Thyroid gland (tissue), 4 donors: ENCODE data around the gene BBC3. TPM values are rescaled to one million over a fixed set of nuclear protein-coding genes. Genes with fewer than 3 reads are reported as not detected.

Source experiments
- DNase-seq, 2 donors: peaks; one replicate each; pipeline ENCODE4 v3.0.0-alpha.2; 2019
- H3K27ac ChIP-seq, 3 donors: fragments of 200-600 bp; sonication (generic); 1 replicate in 2 of 3; 2 replicates in 1 of 3; pipeline ENCODE4 v1.5.1; 2016 to 2019; ENCODE audit warnings: mild to moderate bottlenecking in 1 of 3, moderate library complexity in 1 of 3
- H3K27me3 ChIP-seq: fragments of 200-600 bp; sonication (generic); one replicate; pipeline ENCODE4 v1.5.1; 2019
- H3K36me3 ChIP-seq, 2 donors: fragments of 200-600 bp; sonication (generic); one replicate each; pipeline ENCODE4 v1.5.1; 2016 to 2019
- H3K4me1 ChIP-seq, 2 donors: fragments of 200-600 bp; sonication (generic); one replicate each; pipeline ENCODE4 v1.5.1; 2017 to 2019
- H3K4me3 ChIP-seq, 3 donors: fragments of 200-600 bp; sonication (generic); replicated peaks in 1 of 3; 1 replicate in 2 of 3; 2 replicates in 1 of 3; pipeline ENCODE4 v1.5.1; 2016; ENCODE audit warnings: mild to moderate bottlenecking in 1 of 3
- H3K9me3 ChIP-seq: fragments of 200-600 bp; sonication (generic); one replicate; pipeline ENCODE4 v1.5.1; 2017
- POLR2A ChIP-seq, 2 donors: fragments of 450-650 bp; IDR thresholded peaks; one replicate each; pipeline ENCODE4 v1.6.1; 2017; ENCODE audit warnings: antibody characterized with exemption in 2 of 2, mild to moderate bottlenecking in 2 of 2, moderate library complexity in 1 of 2
- whole genome bisulfite sequencing, 2 donors: methylation state at CpG; one replicate each; pipeline ENCODE4 v1.1.5; 2017; 5-methylcytosine and 5-hydroxymethylcytosine counted together
- intact Hi-C: fragments of 100-400 bp; cut with DNase I; formaldehyde crosslinking; loops from one replicate; pipeline ENCODE4 v1.15.1; 2023
- total RNA-seq, 4 donors: library from RNA; depleted of rRNA; stranded (reverse); fragments of >200 nt; gene quantifications; one replicate each; pipeline ENCODE4 v1.2.3, GENCODE V29; 2016
- TF ChIP-seq, protein P1 (sequence below), 6 experiments: fragments of 200-600 bp in 3 of 6; fragments of 450-650 bp in 3 of 6; sonication (generic) in 3 of 6; IDR thresholded peaks; one replicate each; pipeline ENCODE4 v1.5.1; 2016 to 2019; ENCODE audit warnings: antibody characterized with exemption in 6 of 6, mild to moderate bottlenecking in 2 of 6, inconsistent platforms in 1 of 6, moderate library complexity in 1 of 6

The BBC3 gene
- total RNA-seq, 4 donors from 2014 or later, result 2.4 to 7.7 (median 4.9) TPM

DNA sequence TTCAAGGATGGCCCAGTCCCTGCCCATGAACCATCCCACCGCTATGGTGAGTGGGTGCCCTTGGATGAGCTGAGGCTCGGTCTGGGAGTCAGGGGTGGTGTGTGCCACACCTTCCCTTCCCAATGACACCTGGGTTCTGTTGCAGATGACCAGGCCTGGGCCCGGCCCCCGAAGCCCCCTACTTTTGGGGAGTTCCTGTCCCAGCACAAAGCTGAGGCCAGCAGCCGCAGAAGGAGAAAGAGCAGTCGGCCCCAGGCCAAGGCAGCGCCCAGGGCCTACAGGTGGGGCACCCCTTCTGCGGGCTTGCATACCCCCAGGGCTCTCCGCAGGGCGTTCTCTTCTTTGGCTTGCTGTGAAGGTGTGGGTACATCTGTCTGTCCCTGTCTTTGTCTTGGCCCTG lies 39.4 kb upstream of the BBC3 start:
- Histone ChIP-seq H3K9me3 (no peaks in the 10 kb centered on the region), H3K27me3 (no peaks in the 10 kb centered on the region), H3K4me3 (no peak overlapping the region), H3K4me1 (peaks cover 3 to 14% of the 10 kb centered on the region in 2 donors), H3K36me3 (peaks cover 38% of the 10 kb centered on the region in 2 donors), H3K27ac (no peak overlapping the region)
- TF ChIP-seq POLR2A (IDR thresholded peaks at IDR 0.05), result no peak
- TF ChIP-seq, protein P1, sequence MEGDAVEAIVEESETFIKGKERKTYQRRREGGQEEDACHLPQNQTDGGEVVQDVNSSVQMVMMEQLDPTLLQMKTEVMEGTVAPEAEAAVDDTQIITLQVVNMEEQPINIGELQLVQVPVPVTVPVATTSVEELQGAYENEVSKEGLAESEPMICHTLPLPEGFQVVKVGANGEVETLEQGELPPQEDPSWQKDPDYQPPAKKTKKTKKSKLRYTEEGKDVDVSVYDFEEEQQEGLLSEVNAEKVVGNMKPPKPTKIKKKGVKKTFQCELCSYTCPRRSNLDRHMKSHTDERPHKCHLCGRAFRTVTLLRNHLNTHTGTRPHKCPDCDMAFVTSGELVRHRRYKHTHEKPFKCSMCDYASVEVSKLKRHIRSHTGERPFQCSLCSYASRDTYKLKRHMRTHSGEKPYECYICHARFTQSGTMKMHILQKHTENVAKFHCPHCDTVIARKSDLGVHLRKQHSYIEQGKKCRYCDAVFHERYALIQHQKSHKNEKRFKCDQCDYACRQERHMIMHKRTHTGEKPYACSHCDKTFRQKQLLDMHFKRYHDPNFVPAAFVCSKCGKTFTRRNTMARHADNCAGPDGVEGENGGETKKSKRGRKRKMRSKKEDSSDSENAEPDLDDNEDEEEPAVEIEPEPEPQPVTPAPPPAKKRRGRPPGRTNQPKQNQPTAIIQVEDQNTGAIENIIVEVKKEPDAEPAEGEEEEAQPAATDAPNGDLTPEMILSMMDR (IDR thresholded peaks at IDR 0.05), result no peak
- 93 to 100% methylated on average over 5 to 10 of the region's 10 CpGs for WGBS, 2 donors
- no peak for DNase-seq
- intact Hi-C loops, result no loop called here

DNA sequence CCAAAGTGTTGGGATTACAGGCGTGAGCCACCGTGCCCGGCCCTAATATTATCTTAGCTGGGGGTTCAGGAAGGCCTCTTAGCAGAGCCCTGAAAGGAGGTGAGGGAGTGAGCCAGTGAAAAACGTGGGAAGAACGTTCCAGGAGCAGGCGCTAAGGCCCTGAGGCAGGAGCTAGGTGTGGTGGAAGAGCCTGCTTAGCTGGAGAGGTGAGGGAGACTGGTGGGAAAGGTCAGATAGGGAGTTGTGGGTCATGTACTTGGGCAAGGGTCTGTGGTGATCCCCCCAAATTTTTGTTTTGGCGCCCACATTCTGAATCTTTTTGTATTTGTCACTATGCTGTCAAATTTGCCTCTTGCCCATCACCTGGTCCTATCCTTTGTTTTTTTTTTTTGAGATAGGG lies 38.6 kb upstream of the BBC3 start:
- Histone ChIP-seq H3K4me1 (peaks cover 0 to 8% of the 10 kb centered on the region in 2 donors), H3K9me3 (no peaks in the 10 kb centered on the region), H3K4me3 (no peak overlapping the region), H3K27me3 (no peaks in the 10 kb centered on the region), H3K36me3 (peaks cover 41 to 46% of the 10 kb centered on the region in 2 donors), H3K27ac (no peak overlapping the region)
- intact Hi-C loops, result no loop called here
- no peak for DNase-seq
- TF ChIP-seq, protein P1 (IDR thresholded peaks at IDR 0.05), result no peak
- TF ChIP-seq POLR2A (IDR thresholded peaks at IDR 0.05), result no peak
- 95 to 97% methylated on average over 7 of the region's 7 CpGs for WGBS, 2 donors

DNA sequence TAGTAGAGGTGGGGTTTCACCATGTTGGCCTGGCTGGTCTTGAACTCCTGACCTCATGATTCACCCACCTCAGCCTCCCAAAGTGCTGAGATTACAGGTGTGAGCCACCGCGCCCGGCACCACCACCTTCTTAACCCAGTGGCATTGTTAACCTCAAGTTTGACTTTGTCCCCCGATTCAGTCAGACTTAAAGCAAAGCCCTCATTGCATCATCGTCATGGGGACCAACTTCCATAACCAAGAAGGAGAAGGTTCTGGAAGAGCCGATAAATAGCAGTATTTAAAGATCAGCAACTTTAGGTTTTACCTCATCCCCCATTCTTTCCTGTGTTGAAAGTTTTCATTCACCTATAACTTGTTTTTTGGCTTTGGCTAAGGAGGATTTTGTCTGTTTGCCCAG lies 37.0 kb upstream of the BBC3 start:
- intact Hi-C loops, result no loop called here
- H3K4me1 ChIP-seq, result peaks cover 0 to 7% of the 10 kb centered on the region in 2 donors
- H3K27me3 ChIP-seq, result no peaks in the 10 kb centered on the region
- 89 to 94% methylated on average over 6 of the region's 6 CpGs for WGBS, 2 donors
- no peak overlapping the region for H3K4me3 ChIP-seq
- no peak overlapping the region for H3K27ac ChIP-seq
- no peaks in the 10 kb centered on the region for H3K9me3 ChIP-seq
- DNase-seq, result no peak
- TF ChIP-seq, protein P1 (IDR thresholded peaks at IDR 0.05), result no peak
- TF ChIP-seq POLR2A (IDR thresholded peaks at IDR 0.05), result no peak
- H3K36me3 ChIP-seq, result peaks cover 41 to 53% of the 10 kb centered on the region in 2 donors

DNA sequence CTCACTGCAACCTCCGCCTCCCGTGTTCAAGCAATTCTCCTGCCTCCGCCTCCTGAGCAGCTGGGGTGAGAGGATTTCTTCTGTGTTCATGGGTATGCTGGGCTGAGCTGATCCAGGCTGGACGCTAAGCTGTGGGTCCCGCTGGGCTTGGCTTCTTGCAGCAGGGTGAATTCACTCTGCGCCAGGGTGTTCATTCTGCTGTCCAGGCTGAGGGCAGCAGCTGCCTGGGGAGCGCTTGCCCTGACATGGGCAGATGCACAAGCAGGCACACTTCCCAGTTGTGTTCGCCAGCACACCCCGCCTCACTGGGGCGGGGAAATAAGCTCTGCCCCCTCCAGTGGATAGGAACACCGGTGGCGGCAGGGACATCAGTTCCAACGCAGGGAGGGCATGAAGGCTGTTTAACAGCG lies 36.4 kb upstream of the BBC3 start:
- no peaks in the 10 kb centered on the region for H3K9me3 ChIP-seq
- no peaks in the 10 kb centered on the region for H3K27me3 ChIP-seq
- WGBS, 2 donors, result 92 to 93% methylated on average over 14 of the region's 14 CpGs
- H3K36me3 ChIP-seq, result peaks cover 47 to 56% of the 10 kb centered on the region in 2 donors
- H3K27ac ChIP-seq, result no peak overlapping the region
- no peak for DNase-seq
- no peak overlapping the region for H3K4me3 ChIP-seq
- peaks cover 0 to under 1% of the 10 kb centered on the region in 2 donors for H3K4me1 ChIP-seq
- intact Hi-C loops, result no loop called here
- TF ChIP-seq, protein P1 (IDR thresholded peaks at IDR 0.05), result no peak
- no peak for TF ChIP-seq POLR2A (IDR thresholded peaks at IDR 0.05)

DNA sequence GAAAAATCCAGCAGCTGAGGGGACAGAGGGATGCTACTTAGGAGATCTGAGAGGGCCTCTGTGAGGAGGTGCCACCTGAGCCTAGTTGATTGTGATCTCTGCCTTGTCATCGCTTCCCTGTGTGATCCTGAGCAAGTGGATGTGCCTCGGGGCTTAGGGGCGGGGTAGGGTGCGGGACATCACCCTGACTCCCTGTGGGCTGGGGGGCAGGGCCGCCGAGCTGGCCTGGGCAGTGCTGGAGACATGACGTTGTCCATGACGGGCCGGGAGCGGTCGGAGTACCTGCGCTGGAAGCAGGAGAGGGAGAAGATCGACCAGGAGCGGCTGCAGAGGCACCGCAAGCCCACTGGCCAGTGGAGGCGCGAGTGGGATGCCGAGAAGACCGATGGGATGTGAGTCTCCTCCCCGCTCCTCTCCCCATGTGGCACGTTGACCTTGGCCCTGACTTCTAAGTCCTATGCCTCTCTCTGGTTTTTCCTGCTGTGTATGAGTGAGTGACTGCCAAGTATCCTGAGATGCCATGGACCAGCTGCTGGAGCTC lies 35.5 kb upstream of the BBC3 start:
- Histone ChIP-seq H3K4me1 (no peaks in the 10 kb centered on the region), H3K27ac (no peak overlapping the region), H3K27me3 (no peaks in the 10 kb centered on the region), H3K36me3 (peaks cover 51 to 52% of the 10 kb centered on the region in 2 donors), H3K4me3 (no peak overlapping the region), H3K9me3 (no peaks in the 10 kb centered on the region)
- intact Hi-C loops, result no loop called here
- DNase-seq, result no peak
- TF ChIP-seq, protein P1 (IDR thresholded peaks at IDR 0.05), result no peak
- 94 to 95% methylated on average over 21 of the region's 21 CpGs for WGBS, 2 donors
